HCT116 (cell line): Measurements from ENCODE around the gene MAFG. TPM values are rescaled to one million over a fixed set of nuclear protein-coding genes. Genes with fewer than 3 reads are reported as not detected.

ENCODE experiments used
- ATAC-seq: fragments of 200-7000 bp; cut with Tn5 transposase; 2 replicates; pipeline ENCODE4 v1.9.1; 2020; ENCODE audit warnings: mild to moderate bottlenecking, moderate library complexity
- BruUV-seq: library from RNA; stranded (reverse); fragments of 400-500 nt; replicated peaks from 2 replicates; lab custom pipeline; 2021; lab: Mats Ljungman, UMichigan
- CTCF ChIA-PET: fragments of 300-600 bp; sonication (Branson Sonifier 250); formaldehyde crosslinking; loops from one replicate; lab custom pipeline; 2021; ENCODE audit warnings: antibody characterized with exemption; lab: Charles Lee
- POLR2A ChIA-PET: fragments of 300-600, 350-600 bp; sonication (Branson Sonifier 250); formaldehyde crosslinking; loops from one replicate; lab custom pipeline; 2021; ENCODE audit warnings: antibody characterized with exemption; lab: Charles Lee
- RAD21 ChIA-PET, 2 experiments: fragments of 300-600 bp; sonication (Branson Sonifier 250); formaldehyde crosslinking; loops; one replicate each; lab custom pipeline; 2023; ENCODE audit warnings: low total read pairs in 2 of 2; ENCODE audit not compliant: uncharacterized antibody in 2 of 2, unreplicated experiment in 2 of 2, low non-redundant PET in 1 of 2; lab: Charles Lee
- DNase-seq: peaks from one replicate; pipeline ENCODE4 v3.0.0-alpha.2; 2010; ENCODE audit warnings: low read depth, low spot score
- H2AFZ ChIP-seq: fragments of 200-600 bp; shearing (Covaris generic), sonication (generic); 2 replicates; pipeline ENCODE4 v1.6.1; 2017; ENCODE audit warnings: low read depth, mixed run types, mixed read lengths, antibody characterized with exemption, low read length; ENCODE audit not compliant: poor library complexity, severe bottlenecking
- H3K27ac ChIP-seq: 2 replicates; pipeline ENCODE4 v1.5.1; 2012; ENCODE audit warnings: low read depth, low read length
- H3K27me3 ChIP-seq: fragments of 200-600 bp; sonication (generic); 2 replicates; pipeline ENCODE4 v1.6.1; 2016; ENCODE audit warnings: mixed run types, low read length, mixed read lengths; ENCODE audit not compliant: insufficient read depth
- H3K36me3 ChIP-seq, 2 experiments: fragments of 200-500 bp in 1 of 2; fragments of 200-600 bp in 1 of 2; sonication (Bioruptor generic) in 1 of 2; sonication (generic) in 1 of 2; 2 replicates each; pipeline versions ENCODE4 v1.5.1 to v1.6.1; 2014 to 2016; ENCODE audit warnings: low read length in 2 of 2, inconsistent platforms in 1 of 2, mixed read lengths in 1 of 2, mixed run types in 1 of 2; ENCODE audit not compliant: insufficient read depth in 2 of 2, control insufficient read depth in 1 of 2
- H3K4me1 ChIP-seq, 2 experiments: fragments of 200-600 bp in 1 of 2; sonication (generic) in 1 of 2; 2 replicates each; pipeline versions ENCODE4 v1.5.1 to v1.6.1; 2012 to 2017; ENCODE audit warnings: low read length in 2 of 2, inconsistent platforms in 1 of 2, mild to moderate bottlenecking in 1 of 2, mixed read lengths in 1 of 2, mixed run types in 1 of 2, moderate library complexity in 1 of 2; ENCODE audit not compliant: insufficient read depth in 2 of 2, control insufficient read depth in 1 of 2
- H3K4me2 ChIP-seq: fragments of 200-600 bp; sonication (generic); 2 replicates; pipeline ENCODE4 v1.6.1; 2017; ENCODE audit warnings: mixed run types, low read length, mixed read lengths
- H3K4me3 ChIP-seq, 2 experiments: fragments of 200-600 bp in 1 of 2; sonication (generic) in 1 of 2; replicated peaks in 1 of 2; 2 replicates each; pipeline ENCODE4 v1.5.1; 2011 to 2016; ENCODE audit warnings: low read length in 2 of 2, control low read depth in 1 of 2, low read depth in 1 of 2, mild to moderate bottlenecking in 1 of 2, mixed read lengths in 1 of 2, mixed run types in 1 of 2
- H3K79me2 ChIP-seq: fragments of 200-600 bp; sonication (generic); 2 replicates; pipeline ENCODE4 v1.6.1; 2017; ENCODE audit warnings: mild to moderate bottlenecking, mixed run types, low read length, moderate library complexity, mixed read lengths; ENCODE audit not compliant: insufficient read depth
- H3K9ac ChIP-seq: fragments of 200-600 bp; sonication (generic); 2 replicates; pipeline ENCODE4 v1.6.1; 2016; ENCODE audit warnings: low read length, mixed read lengths
- H3K9me2 ChIP-seq: fragments of 200-600 bp; sonication (generic), shearing (Covaris generic); 2 replicates; pipeline ENCODE4 v1.6.1; 2017; ENCODE audit warnings: mixed run types, mild to moderate bottlenecking, moderate library complexity; ENCODE audit not compliant: insufficient read depth
- H3K9me3 ChIP-seq, 2 experiments: fragments of 200-500 bp in 1 of 2; fragments of 200-600 bp in 1 of 2; sonication (Bioruptor generic) in 1 of 2; sonication (generic) in 1 of 2; 2 replicates each; pipeline ENCODE4 v1.6.1; 2014 to 2017; ENCODE audit warnings: low read length in 2 of 2, mixed read lengths in 2 of 2, inconsistent platforms in 1 of 2, low read depth in 1 of 2, mild to moderate bottlenecking in 1 of 2, mixed run types in 1 of 2, moderate library complexity in 1 of 2; ENCODE audit not compliant: control insufficient read depth in 1 of 2, insufficient read depth in 1 of 2
- H4K20me1 ChIP-seq: fragments of 200-600 bp; sonication (generic), shearing (Covaris generic); 2 replicates; pipeline ENCODE4 v1.6.1; 2017; ENCODE audit warnings: mixed run types, mild to moderate bottlenecking, moderate library complexity; ENCODE audit not compliant: insufficient read depth
- FOSL1 ChIP-seq: IDR thresholded peaks from 2 replicates; pipeline ENCODE4 v1.6.1; 2012; ENCODE audit warnings: low read depth
- JUND ChIP-seq: IDR thresholded peaks from 2 replicates; pipeline ENCODE4 v1.6.1; 2012
- MAX ChIP-seq: IDR thresholded peaks from 2 replicates; pipeline ENCODE4 v1.6.1; 2012
- POLR2A ChIP-seq: IDR thresholded peaks from 2 replicates; pipeline ENCODE4 v1.7.0; 2011; ENCODE audit warnings: borderline replicate concordance; ENCODE audit not compliant: insufficient read depth, insufficient read length; ENCODE audit errors: extremely low read depth
- POLR2AphosphoS5 ChIP-seq: IDR thresholded peaks from 2 replicates; pipeline ENCODE4 v1.6.1; 2011; ENCODE audit warnings: mild to moderate bottlenecking, low read depth, low read length, moderate library complexity
- RAD21 ChIP-seq: IDR thresholded peaks from 2 replicates; pipeline ENCODE4 v1.6.1; 2012; ENCODE audit warnings: low read depth, mild to moderate bottlenecking
- REST ChIP-seq: IDR thresholded peaks from 2 replicates; pipeline ENCODE4 v1.6.1; 2012; ENCODE audit warnings: low read depth
- SIN3A ChIP-seq: IDR thresholded peaks from 2 replicates; pipeline ENCODE4 v1.6.1; 2012; ENCODE audit warnings: low read depth
- SP1 ChIP-seq: IDR thresholded peaks from 2 replicates; pipeline ENCODE4 v1.6.1; 2012; ENCODE audit warnings: low read depth
- YY1 ChIP-seq: IDR thresholded peaks from 2 replicates; pipeline ENCODE4 v1.6.1; 2011; ENCODE audit warnings: low read length, low read depth, moderate library complexity, mild to moderate bottlenecking; ENCODE audit not compliant: insufficient replicate concordance; ENCODE audit errors: extremely low read depth
- ZBTB33 ChIP-seq: IDR thresholded peaks from 2 replicates; pipeline ENCODE4 v1.6.1; 2011; ENCODE audit warnings: mild to moderate bottlenecking, low read length, moderate library complexity; ENCODE audit not compliant: insufficient replicate concordance; ENCODE audit errors: extremely low read depth
- intact Hi-C: fragments of 100-400 bp; cut with micrococcal nuclease; formaldehyde crosslinking; loops from 2 replicates; pipeline ENCODE4 v1.10.0; 2022
- total RNA-seq: library from RNA; stranded (reverse); gene quantifications from one replicate; pipeline ENCODE4 v1.2.1, GENCODE V29; 2021; ENCODE audit not compliant: unreplicated experiment

MAFG gene
- total RNA-seq, 1 experiment from 2014 or later, result 46.8 TPM

GRCh38 chr17:81935709-81936084, 8.2 kb upstream of the MAFG start:
- H3K4me1 ChIP-seq, result peaks cover 7 to 49% of the 10 kb centered on the region in 2 experiments; a peak in 3 of 4 replicates
- DNase-seq (no peak), ATAC-seq (no peak)
- H3K9me2 ChIP-seq, result no peaks in the 10 kb centered on the region
- H4K20me1 ChIP-seq, result no peaks in the 10 kb centered on the region
- ChIA-PET RAD21 (interaction anchor here in 1 of 2 experiments (0.6 kb wide), 1 partner anchor 63 kb away, joined by 3 read pairs; no protein-coding TSS in a partner anchor), CTCF (interaction anchor here (1.1 to 1.8 kb wide), 2 partner anchors 9 to 24 kb away, joined by 7 to 8 read pairs; partner anchors contain the start of genes MAFG and NOTUM), POLR2A (interaction anchor here (0.7 to 2.2 kb wide), 2 partner anchors 9 to 87 kb away, joined by 3 to 18 read pairs; partner anchors contain the start of genes CENPX, LRRC45 and MAFG)
- H3K9me3 ChIP-seq, result no peaks in the 10 kb centered on the region
- peaks cover 6 to 33% of the 10 kb centered on the region in 2 experiments; a peak in 2 of 4 replicates for H3K36me3 ChIP-seq
- peak overlapping the region; percentile 92 for H3K27ac ChIP-seq
- H3K27me3 ChIP-seq, result no peaks in the 10 kb centered on the region
- peak overlapping the region; percentile 95 for H3K4me2 ChIP-seq
- H3K9ac ChIP-seq, result peak overlapping the region; percentile 96
- no TSS peak for BruUV-seq
- intact Hi-C loops, result no loop called here
- TF ChIP-seq MAX (no peak), POLR2AphosphoS5 (peak; percentile 18; the same call in 1 of the 2 replicates)
- TF ChIP-seq, all 23 proteins: peak for 1
- H3K4me3 ChIP-seq, result peak overlapping the region; percentile 90 to 100
- peaks cover 17% of the 10 kb centered on the region for H3K79me2 ChIP-seq
- H2AFZ ChIP-seq, result no peak overlapping the region

GRCh38 chr17:81934850-81935708, 7.5 kb upstream of the MAFG start:
- ATAC-seq, result no peak
- Histone ChIP-seq H3K4me2 (peak overlapping the region; percentile 95), H4K20me1 (no peaks in the 10 kb centered on the region), H3K4me1 (peaks cover 9 to 52% of the 10 kb centered on the region in 2 experiments; a peak in 3 of 4 replicates), H3K36me3 (peaks cover 6 to 33% of the 10 kb centered on the region in 2 experiments; a peak in 2 of 4 replicates), H3K27me3 (no peaks in the 10 kb centered on the region), H3K9me3 (no peaks in the 10 kb centered on the region), H3K9me2 (no peaks in the 10 kb centered on the region), H3K4me3 (peak overlapping the region in 1 of 2 experiments; percentile 100; a peak in 2 of 4 replicates), H3K9ac (no peak overlapping the region), H2AFZ (no peak overlapping the region)
- no TSS peak for BruUV-seq
- no peak for DNase-seq
- CTCF ChIA-PET, result interaction anchor here (1.8 kb wide), 1 partner anchor 25 kb away, joined by 8 read pairs; the partner anchor contains the start of gene NOTUM
- TF ChIP-seq JUND (no peak), REST (no peak), ZBTB33 (no peak), POLR2A (no peak), FOSL1 (no peak), RAD21 (no peak), SIN3A (no peak), POLR2AphosphoS5 (no peak), SP1 (no peak), YY1 (no peak)
- TF ChIP-seq, all 23 proteins: peak for 0
- RAD21 ChIA-PET, result no interaction called here
- intact Hi-C loops, result no loop called here
- Histone ChIP-seq H3K79me2 (peaks cover 17% of the 10 kb centered on the region), H3K27ac (peak overlapping the region; percentile 14; the same call in 1 of the 2 replicates)
- POLR2A ChIA-PET, result interaction anchor here (1.0 kb wide), 1 partner anchor 88 kb away, joined by 4 read pairs; the partner anchor contains the start of genes CENPX and LRRC45
